HL-60 (cell line): ENCODE data around the gene SEC63.

Source experiments
- GABPA ChIP-seq: IDR thresholded peaks from 2 replicates; pipeline ENCODE4 v1.6.1; 2012; ENCODE audit warnings: low read depth
- POLR2AphosphoS5 ChIP-seq: IDR thresholded peaks from 2 replicates; pipeline ENCODE4 v1.6.1; 2012; ENCODE audit warnings: low read depth
- SPI1 ChIP-seq: IDR thresholded peaks from 2 replicates; pipeline ENCODE4 v1.6.1; 2012; ENCODE audit warnings: low read depth, mild to moderate bottlenecking, borderline replicate concordance
- TF ChIP-seq, protein P1 (sequence below): IDR thresholded peaks from one replicate; pipeline ENCODE4 v1.5.1; 2011; ENCODE audit warnings: low read length, control low read depth, inconsistent platforms; ENCODE audit not compliant: insufficient read depth
- TF ChIP-seq, protein P2 (sequence below): IDR thresholded peaks from 2 replicates; pipeline ENCODE4 v1.6.1; 2012; ENCODE audit warnings: low read depth; ENCODE audit not compliant: insufficient replicate concordance

DNA sequence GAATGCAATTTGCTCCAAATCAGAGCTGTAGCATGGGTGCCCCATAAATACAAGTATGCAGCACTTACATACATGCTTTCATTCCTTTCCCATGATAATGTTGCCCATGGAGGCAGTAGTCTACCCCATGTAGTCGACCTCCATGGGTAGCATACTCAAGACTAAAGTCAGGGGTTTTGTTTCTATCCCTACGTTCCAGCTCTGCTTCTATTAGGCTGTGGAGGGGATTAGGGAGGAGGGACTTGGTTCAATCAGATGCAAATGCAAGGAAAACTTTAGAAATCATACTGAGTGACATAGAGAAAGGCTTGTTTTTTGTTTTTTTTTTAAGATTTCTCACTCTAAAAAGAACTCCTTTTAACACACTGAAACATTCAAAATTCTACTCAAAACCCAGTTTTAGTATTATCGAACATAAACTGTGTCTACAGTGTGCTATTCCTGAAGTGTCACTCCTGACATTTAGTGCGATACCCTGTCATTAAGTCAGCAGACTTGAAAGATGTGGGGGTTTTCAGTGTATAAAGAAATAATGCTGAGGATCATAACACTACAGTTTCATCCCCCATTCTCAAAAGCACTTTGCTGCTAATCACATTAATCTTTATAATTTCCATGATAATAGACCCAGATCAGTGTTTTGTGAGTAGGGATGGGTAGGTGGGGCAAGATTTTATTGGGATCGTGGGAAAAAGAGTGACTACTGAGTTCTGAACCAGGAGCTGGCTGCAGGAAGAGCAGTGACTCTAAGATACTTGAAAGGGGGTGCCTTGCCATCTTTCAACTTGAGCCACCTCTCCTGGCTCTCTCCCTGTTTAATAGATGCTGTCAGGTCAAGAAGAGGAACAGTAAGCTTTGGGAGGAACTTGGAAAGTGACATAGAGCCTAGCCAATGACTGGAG is 93.5 kb downstream of the SEC63 start:
- TF ChIP-seq, protein P1, sequence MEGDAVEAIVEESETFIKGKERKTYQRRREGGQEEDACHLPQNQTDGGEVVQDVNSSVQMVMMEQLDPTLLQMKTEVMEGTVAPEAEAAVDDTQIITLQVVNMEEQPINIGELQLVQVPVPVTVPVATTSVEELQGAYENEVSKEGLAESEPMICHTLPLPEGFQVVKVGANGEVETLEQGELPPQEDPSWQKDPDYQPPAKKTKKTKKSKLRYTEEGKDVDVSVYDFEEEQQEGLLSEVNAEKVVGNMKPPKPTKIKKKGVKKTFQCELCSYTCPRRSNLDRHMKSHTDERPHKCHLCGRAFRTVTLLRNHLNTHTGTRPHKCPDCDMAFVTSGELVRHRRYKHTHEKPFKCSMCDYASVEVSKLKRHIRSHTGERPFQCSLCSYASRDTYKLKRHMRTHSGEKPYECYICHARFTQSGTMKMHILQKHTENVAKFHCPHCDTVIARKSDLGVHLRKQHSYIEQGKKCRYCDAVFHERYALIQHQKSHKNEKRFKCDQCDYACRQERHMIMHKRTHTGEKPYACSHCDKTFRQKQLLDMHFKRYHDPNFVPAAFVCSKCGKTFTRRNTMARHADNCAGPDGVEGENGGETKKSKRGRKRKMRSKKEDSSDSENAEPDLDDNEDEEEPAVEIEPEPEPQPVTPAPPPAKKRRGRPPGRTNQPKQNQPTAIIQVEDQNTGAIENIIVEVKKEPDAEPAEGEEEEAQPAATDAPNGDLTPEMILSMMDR = no peak
- no peak for TF ChIP-seq POLR2AphosphoS5
- TF ChIP-seq, protein P2, sequence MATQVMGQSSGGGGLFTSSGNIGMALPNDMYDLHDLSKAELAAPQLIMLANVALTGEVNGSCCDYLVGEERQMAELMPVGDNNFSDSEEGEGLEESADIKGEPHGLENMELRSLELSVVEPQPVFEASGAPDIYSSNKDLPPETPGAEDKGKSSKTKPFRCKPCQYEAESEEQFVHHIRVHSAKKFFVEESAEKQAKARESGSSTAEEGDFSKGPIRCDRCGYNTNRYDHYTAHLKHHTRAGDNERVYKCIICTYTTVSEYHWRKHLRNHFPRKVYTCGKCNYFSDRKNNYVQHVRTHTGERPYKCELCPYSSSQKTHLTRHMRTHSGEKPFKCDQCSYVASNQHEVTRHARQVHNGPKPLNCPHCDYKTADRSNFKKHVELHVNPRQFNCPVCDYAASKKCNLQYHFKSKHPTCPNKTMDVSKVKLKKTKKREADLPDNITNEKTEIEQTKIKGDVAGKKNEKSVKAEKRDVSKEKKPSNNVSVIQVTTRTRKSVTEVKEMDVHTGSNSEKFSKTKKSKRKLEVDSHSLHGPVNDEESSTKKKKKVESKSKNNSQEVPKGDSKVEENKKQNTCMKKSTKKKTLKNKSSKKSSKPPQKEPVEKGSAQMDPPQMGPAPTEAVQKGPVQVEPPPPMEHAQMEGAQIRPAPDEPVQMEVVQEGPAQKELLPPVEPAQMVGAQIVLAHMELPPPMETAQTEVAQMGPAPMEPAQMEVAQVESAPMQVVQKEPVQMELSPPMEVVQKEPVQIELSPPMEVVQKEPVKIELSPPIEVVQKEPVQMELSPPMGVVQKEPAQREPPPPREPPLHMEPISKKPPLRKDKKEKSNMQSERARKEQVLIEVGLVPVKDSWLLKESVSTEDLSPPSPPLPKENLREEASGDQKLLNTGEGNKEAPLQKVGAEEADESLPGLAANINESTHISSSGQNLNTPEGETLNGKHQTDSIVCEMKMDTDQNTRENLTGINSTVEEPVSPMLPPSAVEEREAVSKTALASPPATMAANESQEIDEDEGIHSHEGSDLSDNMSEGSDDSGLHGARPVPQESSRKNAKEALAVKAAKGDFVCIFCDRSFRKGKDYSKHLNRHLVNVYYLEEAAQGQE = no peak
- no peak for TF ChIP-seq GABPA
- TF ChIP-seq SPI1 = no peak
